HL-60/S4 (cell line): ENCODE data around the gene SERPINA4.

ENCODE experiments used
- in situ Hi-C: fragments of 300-500 bp; cut with MboI; formaldehyde crosslinking; loops from 2 replicates; pipeline ENCODE4 v1.14.3; 2022; ENCODE audit warnings: low sequenced_read_pairs

The SERPINA4 gene

DNA sequence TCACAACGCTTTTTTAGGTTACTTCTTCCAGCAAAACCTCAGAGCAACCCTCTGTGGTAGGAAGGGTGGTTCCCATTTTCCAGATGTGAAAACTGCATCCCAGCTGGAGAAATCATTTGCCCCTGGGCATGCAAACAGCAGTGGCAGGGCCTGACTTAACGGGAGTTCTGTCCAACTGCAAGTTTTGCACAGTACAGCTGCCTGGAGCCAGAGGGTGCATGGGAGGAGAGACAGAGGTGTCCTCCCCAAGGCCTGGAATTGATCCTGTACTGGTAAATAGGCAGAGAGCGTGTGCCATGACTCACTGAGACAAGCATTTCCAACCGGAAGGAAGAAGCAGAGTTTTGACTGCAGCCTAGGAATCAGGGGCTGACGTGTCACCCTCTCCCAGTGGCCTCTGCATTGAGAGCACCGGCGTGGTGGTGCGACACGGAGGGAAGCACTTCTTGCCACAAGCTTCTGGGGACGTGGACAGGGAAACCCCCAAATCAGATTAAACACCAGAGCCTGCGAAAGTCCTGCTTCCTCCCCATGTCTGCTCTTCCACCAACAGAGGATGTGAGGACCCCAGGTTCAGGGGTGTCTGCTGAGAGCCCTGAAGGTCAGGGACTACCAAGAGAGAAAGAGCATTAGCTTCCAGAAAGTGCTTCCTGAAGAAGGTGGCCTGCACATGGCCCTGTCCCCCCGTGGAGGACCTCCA is 19.0 kb upstream of the SERPINA4 start:
- in situ Hi-C loops: no loop called here

DNA sequence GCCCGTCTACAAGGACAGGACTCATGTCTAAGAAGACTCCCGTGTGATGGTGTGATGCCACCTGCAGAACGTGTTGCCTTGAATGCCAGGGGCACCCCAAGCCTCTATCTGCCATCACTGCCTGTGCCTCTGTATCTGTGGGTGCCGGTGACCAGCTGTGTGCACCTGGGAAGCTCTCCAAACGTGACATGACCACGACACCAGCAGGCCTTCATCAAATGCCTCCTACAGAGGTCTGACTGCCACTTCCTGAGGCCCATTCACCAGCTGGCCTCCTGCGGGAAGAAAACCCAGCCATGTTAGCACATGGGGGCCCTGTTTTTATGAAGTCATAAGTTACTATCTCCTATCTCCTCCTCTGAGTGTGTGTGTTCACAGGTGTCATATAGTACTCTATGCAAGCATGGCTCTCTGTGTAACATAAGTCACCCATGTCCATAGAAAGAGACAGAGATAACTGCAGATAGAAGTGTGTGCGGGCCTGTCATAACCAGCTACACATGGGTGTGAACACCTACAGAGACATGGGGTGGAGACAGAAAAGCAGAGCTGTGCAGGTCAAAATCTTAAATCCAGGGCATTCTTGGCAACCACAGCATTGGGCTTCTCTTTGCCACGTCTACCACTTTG is 18.3 kb upstream of the SERPINA4 start:
- in situ Hi-C loops: no loop called here

DNA sequence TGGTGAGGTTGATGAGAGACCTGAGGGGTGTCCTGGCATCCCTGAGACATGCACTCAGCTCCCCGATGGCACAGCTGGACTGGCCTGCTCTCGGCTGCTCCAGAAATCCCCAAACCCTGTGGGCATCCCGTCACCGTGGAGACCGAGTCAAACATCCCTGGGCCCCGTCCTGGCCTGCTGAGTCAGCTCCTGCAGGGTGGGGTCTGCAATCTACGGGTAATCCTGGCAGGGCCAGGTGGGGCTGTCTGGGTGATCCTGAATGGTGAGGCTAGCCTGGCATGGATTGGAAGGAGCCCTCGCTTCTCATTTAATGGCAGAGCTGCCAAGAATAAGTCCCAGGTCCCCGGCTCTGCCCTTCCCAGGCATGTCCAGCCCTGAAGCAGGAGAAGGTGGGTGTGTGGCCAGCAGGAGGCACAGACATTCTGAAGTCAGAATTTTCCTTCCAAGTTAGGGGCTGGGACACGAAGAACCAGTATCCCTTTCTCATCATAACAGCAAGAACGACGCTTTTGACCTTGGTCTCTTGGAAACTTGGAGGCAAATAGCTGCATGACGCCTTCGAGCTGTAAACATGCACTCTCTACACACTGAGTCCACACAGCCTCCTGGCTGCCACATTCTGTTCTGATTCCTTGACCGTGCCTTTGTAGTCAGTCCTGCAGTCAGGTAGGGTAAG is 17.7 kb upstream of the SERPINA4 start:
- in situ Hi-C loops: no loop called here

- in situ Hi-C loops: no loop called here
Observed at GRCh38 chr14:94544726-94545125, 16.5 kb upstream of the SERPINA4 start.

GRCh38 chr14:94545131-94545841 is 16.0 kb upstream of the SERPINA4 start:
- in situ Hi-C loops: no loop called here

DNA sequence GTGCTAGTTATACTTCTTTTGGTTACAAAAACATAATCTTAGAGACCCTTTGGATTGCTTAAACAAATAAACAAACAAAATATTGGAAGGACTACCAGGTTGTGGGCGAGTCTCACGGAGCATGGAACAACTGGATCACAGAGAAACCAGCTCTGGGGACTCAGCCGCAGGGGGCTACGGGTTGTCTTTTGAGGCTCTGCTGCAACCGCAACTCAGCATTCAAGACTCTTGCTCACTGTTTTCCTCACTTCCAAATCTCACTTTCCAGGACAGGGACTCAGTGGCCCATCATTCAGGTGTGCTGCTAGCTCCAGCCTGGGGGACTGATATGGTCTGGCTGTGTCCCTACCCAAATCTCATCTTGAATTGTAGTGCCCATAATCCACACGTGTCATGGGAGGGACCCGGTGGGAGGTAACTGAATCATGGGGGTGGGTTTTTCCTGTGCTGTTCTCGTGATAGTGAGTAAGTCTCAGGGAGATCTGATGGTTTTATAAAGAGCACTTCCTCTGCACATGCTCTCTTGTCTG is 14.0 kb upstream of the SERPINA4 start:
- in situ Hi-C loops: no loop called here

DNA sequence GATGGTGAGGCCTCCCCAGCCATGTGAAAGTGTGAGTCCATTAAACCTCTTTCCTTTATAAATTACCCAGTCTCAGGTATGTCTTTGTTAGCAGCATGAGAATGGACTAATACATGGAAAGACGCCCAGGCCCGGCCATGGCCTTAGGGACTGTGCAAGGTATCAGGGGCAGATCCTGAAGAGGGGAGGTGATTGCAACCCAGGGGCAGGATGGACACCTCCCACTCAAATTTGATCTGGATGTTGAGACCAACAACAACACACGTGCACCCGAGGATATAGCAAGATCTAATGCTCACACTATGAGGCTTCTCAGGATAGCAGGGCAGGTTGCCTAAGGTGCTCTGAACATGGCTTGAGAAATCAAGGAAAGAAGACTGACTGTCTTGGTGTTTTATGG is 13.5 kb upstream of the SERPINA4 start:
- in situ Hi-C loops: no loop called here

DNA sequence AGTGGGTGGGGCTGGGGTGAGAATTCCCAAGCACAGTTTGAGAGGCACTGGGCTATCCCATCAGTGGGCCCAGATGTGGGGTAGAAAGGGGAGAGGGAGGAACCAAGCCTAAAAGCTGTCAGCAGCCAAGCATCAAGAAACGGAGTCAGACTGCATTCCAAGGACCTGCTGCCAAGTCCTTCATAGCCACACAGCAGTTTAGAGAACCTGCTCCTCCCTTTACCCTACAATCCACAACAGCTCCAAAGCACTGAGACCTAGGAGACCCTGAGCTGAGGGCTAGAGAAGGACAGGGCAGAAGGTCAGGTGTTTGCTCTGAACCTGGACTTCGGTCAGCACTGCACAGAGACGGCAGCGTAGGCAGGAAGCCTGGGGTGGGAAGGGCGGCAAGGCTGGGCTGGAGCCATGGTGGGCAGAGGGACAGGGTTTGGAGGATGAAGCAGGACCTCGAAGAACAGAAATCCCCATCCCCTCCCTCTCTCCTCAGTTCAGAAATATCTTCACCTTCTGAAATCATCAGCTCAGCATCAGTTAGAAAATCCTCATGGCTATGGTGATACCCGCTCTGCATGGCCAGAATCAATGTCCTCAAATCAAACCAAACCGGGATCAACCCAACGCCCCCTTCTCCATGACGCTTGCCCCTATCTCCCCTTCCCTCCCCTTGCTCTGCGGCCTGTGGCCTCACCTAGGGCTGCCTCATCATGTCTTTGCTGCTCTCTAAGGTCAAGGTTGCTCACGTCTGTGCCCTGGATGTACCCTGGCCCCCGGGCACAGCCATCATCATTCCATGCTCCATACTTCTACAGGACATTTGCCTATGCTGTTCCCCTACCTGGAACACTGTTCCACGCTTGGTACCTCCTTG is 12.9 kb upstream of the SERPINA4 start:
- in situ Hi-C loops: no loop called here

DNA sequence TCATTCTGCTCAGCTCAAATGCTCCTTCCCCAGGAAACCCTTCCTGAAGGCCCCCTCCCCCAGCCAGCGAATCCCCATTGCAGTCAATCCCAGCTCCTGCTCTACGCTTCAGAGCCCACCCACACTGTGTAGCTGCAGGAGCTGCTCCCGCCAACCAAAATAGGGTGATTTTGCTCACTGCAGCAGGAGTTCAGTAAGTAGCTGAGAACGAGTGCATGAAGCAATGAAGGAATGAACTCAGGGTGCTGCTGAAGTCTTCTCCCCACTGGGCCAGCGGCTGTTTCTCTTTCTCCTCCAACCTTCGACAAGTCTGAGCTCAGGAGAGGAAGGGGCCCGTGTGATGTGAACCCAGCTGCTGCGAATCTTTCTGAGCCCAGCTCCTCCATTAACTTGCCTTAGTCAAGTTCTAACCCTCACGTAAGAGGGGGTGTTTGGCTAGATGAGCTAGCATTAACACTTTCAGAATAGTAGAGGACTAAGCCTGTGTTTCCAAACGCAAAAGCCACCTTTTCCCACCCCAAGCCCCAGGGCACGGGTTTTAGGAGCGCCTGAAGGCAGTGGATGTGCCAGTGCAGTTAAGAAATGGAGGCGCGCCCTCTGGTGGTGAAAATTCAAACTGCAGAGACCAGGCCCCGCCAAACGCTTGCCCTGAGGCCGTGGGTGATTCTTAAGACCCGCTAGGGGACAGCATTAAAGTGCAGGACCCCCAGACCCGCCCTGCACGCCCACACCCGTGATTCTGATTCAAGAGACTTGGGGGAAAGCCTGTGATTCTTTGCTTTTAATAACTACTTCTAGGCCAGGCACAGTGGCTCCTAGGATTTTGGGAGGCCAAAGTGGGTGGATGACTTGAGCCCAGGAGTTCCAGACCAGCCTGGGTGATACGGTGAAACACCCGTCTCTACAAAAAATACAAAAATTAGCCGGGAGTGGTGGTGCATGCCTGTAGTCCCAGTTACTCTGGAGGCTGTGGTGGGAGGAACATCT is 11.9 kb upstream of the SERPINA4 start:
- in situ Hi-C loops: no loop called here

- in situ Hi-C loops: no loop called here
Observed at GRCh38 chr14:94550041-94550440, 11.2 kb upstream of the SERPINA4 start.

- in situ Hi-C loops: no loop called here
Observed at GRCh38 chr14:94555991-94556390, 5.3 kb upstream of the SERPINA4 start.

DNA sequence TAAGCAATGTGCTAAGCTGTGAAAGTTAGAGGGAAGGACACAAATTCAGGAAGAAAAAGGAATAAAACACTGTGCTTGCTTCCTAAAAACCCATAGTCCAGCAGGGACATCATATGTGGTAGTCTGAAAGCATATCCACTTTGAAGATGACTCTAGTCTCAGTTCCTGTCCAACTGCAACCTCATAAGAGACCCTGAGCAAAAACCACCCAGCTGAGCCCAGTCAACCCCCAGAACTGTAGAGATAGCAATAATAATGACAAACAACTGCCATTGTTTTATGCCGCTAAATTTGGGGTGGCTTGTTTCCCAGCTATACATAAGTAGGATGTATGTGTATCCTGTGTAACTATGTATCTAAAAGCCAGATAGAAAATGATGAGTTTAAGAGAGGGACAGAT is 3.9 kb upstream of the SERPINA4 start:
- in situ Hi-C loops: no loop called here

GRCh38 chr14:94558842-94559241 is 2.4 kb upstream of the SERPINA4 start:
- in situ Hi-C loops: no loop called here

DNA sequence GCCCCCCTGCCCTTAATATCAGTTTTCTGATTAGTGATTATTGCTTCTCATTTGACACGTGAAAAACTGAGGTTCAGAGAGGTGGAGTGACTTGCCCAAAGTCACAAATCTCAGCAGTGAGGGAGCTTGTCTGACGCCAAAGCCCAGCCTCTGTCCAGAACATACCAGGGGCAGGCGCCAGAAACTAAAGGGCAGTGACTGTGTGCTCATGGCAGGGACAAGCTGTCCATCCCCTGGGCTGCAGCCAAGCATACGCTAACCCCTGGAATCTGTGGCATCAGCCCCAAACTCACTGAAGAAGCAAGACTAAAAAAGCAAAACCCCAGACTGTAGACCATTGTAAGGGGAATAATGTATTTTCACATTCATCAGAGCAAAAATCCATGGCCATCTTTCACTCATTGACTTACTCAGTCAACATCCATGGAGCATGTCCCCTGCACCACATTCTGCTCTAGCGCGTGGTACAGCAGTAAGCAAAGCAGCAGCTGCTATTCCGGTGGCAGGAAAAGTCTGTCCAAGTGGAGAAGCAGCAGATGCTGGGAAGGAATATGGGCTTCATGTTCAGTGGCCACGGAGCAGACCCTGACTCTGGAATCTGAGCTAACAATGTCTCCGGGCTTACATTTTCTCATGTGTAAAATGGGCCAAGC is 1.5 kb upstream of the SERPINA4 start:
- in situ Hi-C loops: no loop called here

DNA sequence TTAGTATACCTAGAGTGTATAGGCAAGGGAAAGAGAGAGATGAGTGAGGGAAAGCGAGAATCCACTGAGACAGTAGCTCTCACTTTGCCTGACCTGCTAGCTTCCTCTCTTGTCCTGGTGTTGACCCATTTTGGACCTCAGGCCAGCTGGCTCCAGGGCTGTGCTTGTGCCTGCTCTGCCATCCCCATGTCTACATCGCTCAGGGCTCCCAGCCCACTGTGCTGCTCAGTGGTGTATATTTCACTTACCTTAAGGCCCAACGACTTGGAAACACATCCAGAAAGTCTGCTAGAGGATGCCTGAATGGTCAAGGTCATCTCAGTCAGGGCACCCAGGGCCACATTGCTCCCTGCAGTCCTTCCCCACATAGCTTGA is 964 bp upstream of the SERPINA4 start:
- in situ Hi-C loops: no loop called here

DNA sequence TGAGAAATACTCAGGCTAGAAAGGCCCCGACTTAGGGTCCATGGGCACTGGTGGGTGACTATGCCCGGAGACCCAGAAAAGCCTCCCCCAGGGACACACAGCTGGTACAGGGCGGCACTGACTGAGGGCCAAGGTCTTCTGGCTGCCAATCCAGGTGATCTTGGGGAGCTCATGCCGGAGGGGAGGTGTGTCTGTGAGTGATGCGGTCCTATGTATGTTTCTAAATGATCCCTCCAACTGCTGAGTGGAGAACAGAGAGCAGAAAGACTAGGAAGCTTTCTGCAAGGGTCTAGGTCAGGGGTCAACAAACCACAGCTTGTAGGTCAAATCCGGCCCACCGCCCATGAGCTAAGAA is 391 bp downstream of the SERPINA4 start:
- in situ Hi-C loops: no loop called here

DNA sequence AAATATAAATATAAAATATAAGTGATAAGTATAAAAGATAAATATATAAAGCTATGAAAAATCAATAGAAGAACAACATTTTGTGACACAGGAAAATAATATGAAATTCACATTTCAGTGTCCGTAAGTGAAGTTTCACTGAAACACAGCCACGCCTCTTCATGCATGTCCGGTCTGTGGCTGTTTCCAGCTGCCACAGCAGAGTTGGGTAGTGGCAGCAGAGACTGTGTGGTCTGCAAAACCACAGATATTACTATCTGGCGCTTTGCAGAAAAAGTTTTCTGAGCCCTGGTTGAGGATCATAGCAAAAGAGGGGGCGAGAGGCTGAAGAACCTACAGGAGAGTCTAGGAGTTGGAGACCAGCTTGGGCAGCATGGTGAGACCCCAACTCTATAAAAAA is 780 bp downstream of the SERPINA4 start:
- in situ Hi-C loops: no loop called here

- in situ Hi-C loops: no loop called here
Observed at GRCh38 chr14:94562941-94563883, 2.0 kb downstream of the SERPINA4 start.
